ENCODE results near the gene RCN2. TPM values are rescaled to one million over a fixed set of nuclear protein-coding genes. Genes with fewer than 3 reads are reported as not detected.

Gene RCN2
- total and polyA plus RNA-seq, 2 donors (not counting 3 experiments of a cell fraction or from before 2014, with no cell fraction given), result 45.2 to 71.9 TPM

DNA sequence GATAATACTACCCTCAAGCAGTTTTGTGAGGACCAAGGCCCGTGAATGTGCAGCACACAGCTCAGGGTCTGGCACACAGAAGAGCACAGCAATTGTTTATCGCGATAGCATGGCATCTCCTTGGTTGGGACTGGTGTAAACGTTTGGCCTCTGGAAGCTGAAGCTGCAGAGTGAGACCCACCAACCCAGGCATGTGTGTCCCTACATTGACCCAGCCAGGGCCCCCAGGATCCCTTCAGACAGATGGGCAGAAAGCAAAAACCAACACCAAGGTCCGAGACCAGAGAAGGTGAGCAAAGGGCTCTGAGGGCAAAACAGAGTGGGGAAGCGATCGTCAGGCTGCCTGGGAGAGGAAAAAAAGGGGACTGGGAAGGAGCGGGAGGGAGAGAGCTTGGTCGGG, 50.8 kb downstream of the RCN2 start:
- H4K20me1 ChIP-seq (replicated peaks; ENCODE audit: control insufficient read depth, extremely low read depth, insufficient read depth, low read length), result no peaks in the 10 kb centered on the region
- H3K27ac ChIP-seq (ENCODE audit: insufficient read depth, low read depth, low read length), result no peak overlapping the region
- no peaks in the 10 kb centered on the region for H3K27me3 ChIP-seq (ENCODE audit: control insufficient read depth in 2 of 2, insufficient read depth in 2 of 2, low read length in 2 of 2)
- no peak for DNase-seq (ENCODE audit: low read depth, low spot score)
- no peaks in the 10 kb centered on the region for H3K9me1 ChIP-seq (replicated peaks; ENCODE audit: control insufficient read depth, extremely low read depth, insufficient read depth, low read length)
- no peaks in the 10 kb centered on the region for H3K9me3 ChIP-seq (replicated peaks; ENCODE audit: control insufficient read depth, insufficient read depth, low read length)
- ChIA-PET CTCF (interaction anchor here (4.5 kb wide), 1 partner anchor 9 kb away, joined by 25 read pairs; no protein-coding TSS in a partner anchor), POLR2A (no interaction called here)
- H3K4me1 ChIP-seq (ENCODE audit: control insufficient read depth, extremely low read depth, insufficient read depth, low read length), result no peaks in the 10 kb centered on the region
- dilution Hi-C loops (cut with MboI; ENCODE audit: extremely low pct_ligation_motif_present, low sequenced_read_pairs) (no loop called here), intact Hi-C loops (cut with micrococcal nuclease) (no loop called here)
- H3K36me3 ChIP-seq (ENCODE audit: control insufficient read depth in 2 of 2, extremely low read depth in 1 of 2, insufficient read depth in 2 of 2, low read length in 2 of 2), result no peaks in the 10 kb centered on the region
- no peak for FAIRE-seq
- BruUV-seq (replicated peaks), result no TSS peak
- no peak overlapping the region for H3K4me3 ChIP-seq (replicated peaks in 1 of 3; ENCODE audit: insufficient read depth in 1 of 3, low read depth in 1 of 3, low read length in 3 of 3)
- H3K4me2 ChIP-seq (ENCODE audit: insufficient read depth, low read length), result no peak overlapping the region
- H2AFZ ChIP-seq (ENCODE audit: low read depth, low read length), result no peak overlapping the region
- H3K79me2 ChIP-seq (ENCODE audit: control insufficient read depth, insufficient read depth, low read length), result no peaks in the 10 kb centered on the region
- no peak overlapping the region for H3K9ac ChIP-seq (replicated peaks; ENCODE audit: extremely low read depth, insufficient read depth, low read length)
- TF ChIP-seq FOS (IDR thresholded peaks at IDR 0.05; ENCODE audit: borderline replicate concordance, insufficient read depth, low read length) (no peak), GATA2 (IDR thresholded peaks at IDR 0.05; ENCODE audit: insufficient read depth, insufficient read length, low read depth, low read length) (no peak), MYC (IDR thresholded peaks at IDR 0.05; ENCODE audit: low read depth, low read length) (no peak), POLR2AphosphoS5 (IDR thresholded peaks at IDR 0.05; ENCODE audit: insufficient read depth, low read depth, low read length) (no peak), POLR2A (IDR thresholded peaks at IDR 0.05; ENCODE audit: low read depth, low read length) (no peak), JUN (IDR thresholded peaks at IDR 0.05; ENCODE audit: borderline replicate concordance, insufficient read depth, insufficient read length, low read depth) (no peak), EZH2 (IDR thresholded peaks at IDR 0.05; ENCODE audit: borderline replicate concordance, low read depth, low read length, severe bottlenecking) (no peak)
- TF ChIP-seq, protein P1, sequence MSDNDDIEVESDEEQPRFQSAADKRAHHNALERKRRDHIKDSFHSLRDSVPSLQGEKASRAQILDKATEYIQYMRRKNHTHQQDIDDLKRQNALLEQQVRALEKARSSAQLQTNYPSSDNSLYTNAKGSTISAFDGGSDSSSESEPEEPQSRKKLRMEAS (IDR thresholded peaks at IDR 0.05; ENCODE audit: insufficient read depth, insufficient read length), result no peak
- TF ChIP-seq, protein P2, sequence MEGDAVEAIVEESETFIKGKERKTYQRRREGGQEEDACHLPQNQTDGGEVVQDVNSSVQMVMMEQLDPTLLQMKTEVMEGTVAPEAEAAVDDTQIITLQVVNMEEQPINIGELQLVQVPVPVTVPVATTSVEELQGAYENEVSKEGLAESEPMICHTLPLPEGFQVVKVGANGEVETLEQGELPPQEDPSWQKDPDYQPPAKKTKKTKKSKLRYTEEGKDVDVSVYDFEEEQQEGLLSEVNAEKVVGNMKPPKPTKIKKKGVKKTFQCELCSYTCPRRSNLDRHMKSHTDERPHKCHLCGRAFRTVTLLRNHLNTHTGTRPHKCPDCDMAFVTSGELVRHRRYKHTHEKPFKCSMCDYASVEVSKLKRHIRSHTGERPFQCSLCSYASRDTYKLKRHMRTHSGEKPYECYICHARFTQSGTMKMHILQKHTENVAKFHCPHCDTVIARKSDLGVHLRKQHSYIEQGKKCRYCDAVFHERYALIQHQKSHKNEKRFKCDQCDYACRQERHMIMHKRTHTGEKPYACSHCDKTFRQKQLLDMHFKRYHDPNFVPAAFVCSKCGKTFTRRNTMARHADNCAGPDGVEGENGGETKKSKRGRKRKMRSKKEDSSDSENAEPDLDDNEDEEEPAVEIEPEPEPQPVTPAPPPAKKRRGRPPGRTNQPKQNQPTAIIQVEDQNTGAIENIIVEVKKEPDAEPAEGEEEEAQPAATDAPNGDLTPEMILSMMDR (IDR thresholded peaks at IDR 0.05; ENCODE audit: extremely low read depth in 1 of 2, insufficient read depth in 1 of 2, low read depth in 1 of 2, low read length in 2 of 2), result no peak
